GM19467 (cell line): ENCODE results near the gene ACP7.
"Not testable (repeated sequence)": the region's sequence is repeated elsewhere in the genome, so short reads cannot be mapped to it uniquely, and the experiment has no call there.

ENCODE experiments used
- ATAC-seq: cut with Tn5 transposase; IDR thresholded peaks from one replicate; pipeline ENCODE4 v1.9.1; 2021; ENCODE audit warnings: mild to moderate bottlenecking, moderate library complexity; ENCODE audit not compliant: unreplicated experiment

The ACP7 gene

GRCh38 chr19:39130337-39131254, 46.4 kb downstream of the ACP7 start:
- no peak for ATAC-seq

DNA sequence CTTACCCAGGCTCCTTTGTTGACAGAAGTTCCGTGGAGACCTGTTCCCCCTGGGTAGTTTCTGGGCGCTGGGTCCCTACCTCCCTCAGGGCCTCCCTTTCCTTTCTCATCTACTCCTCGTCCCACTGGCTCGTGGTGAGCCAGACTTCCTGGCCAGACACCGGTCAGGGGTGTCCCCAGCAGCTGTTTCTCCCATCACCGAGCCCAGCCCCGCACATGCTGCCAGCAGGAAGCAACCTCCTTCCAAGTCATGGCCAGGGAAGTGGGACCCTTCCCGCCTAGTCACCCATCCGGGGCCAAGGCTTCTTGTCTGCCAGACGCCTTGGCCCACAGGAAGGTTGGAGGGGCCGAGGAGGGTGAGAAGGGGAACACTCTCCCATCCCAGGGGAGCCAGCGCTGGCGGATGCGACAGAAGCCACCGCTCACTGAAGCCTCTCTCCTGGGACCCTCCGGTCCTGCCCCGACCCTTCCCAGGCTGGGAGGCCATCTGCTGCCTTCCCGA, 47.1 kb downstream of the ACP7 start:
- no peak for ATAC-seq

- ATAC-seq, result no peak
Observed at GRCh38 chr19:39132344-39132969, 48.3 kb downstream of the ACP7 start.

DNA sequence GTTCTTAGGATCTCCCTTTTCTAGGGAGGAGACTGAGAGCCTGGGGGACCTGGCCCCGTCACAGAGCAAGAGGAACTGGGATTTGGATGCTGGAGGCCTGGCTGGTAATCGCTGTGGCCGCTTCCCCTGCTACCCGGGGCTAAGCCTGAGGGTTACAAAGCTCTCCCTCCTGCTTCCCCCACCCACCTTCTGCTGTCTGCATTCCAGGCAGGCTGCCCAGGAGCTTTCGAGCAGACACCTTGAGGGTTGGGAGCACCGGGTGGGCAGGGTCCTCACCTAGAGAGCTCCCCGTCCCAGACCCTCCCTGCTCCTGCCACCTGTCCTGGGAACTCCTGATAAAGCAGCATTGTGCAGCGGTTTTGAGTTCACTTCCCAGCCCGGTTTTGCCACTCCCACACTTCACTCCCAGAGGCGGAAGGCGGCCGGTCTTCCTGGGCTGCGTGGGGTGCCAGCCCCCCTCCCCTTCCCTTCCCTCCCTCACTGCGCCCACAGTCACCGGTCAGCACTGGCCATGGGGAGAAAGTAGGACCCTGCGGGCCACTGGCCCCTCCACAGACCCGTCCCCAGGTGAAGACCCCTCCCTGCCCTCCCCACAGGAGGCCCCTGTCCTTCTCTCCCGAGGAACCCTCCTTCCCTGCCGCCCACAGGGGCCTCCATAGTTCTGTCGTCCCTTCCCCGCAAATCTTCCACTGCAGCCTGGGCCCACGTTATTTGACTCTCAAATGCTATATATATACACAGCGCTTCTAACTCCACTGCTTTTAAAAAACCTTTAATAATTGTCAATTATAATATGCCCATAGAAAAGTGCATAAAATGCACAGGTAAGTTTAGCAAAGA, 49.5 kb downstream of the ACP7 start:
- ATAC-seq, result no peak

GRCh38 chr19:39135701-39136100, 51.5 kb downstream of the ACP7 start:
- no peak for ATAC-seq

DNA sequence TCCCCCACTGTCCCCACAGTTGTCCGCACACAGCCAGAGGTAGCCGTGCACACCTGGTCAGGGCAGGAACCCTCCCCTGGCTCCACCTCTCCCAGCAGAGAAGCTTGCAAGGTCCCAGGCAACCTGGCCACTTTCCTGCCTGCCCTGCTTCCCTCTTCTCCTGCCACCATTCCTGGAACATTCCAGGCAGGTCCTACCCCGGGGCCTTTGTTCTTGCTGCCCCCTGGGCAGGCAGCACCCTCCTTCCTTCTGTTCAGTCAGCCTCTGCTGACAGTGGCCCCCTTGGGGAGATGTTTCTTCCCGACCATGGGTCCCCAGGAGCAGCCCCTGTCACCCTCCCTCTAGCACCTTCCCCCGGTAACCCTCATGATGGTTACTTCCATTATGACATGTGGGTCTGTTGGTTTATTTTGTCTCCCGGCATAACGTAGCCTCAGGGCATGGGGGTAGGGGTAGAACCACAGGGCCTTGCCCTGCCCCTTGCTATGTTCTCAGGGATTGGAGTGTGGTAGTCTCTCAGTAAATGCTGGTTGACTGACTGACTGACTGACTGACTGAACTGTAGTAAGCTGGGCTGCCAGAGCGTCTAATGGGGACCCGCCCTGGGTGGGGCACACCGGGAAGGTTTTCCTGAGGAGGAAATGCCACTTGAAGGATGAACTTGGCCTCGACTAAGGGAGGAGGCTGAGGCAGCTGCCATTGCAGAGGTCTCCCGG, 52.2 kb downstream of the ACP7 start:
- ATAC-seq, result no peak

DNA sequence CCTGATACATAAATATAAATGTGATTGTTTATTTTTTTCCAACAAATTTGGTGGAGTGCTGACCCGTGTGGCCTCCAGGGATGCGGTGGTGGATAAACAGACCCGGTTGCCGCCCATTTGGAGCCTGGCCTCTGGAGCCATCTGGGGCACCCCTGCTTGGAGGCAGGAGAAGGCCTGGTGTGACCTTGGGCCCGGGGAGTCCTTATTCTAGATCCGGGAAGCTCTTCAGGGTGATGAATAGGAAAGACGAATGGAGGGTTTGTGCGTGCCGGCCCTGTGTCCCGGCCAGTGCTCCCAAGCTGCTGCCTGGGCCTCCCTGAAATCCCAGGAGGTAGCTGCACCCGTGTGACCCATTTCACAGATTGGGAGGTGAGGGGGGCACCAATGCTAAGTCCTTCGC, 53.0 kb downstream of the ACP7 start:
- no peak for ATAC-seq

DNA sequence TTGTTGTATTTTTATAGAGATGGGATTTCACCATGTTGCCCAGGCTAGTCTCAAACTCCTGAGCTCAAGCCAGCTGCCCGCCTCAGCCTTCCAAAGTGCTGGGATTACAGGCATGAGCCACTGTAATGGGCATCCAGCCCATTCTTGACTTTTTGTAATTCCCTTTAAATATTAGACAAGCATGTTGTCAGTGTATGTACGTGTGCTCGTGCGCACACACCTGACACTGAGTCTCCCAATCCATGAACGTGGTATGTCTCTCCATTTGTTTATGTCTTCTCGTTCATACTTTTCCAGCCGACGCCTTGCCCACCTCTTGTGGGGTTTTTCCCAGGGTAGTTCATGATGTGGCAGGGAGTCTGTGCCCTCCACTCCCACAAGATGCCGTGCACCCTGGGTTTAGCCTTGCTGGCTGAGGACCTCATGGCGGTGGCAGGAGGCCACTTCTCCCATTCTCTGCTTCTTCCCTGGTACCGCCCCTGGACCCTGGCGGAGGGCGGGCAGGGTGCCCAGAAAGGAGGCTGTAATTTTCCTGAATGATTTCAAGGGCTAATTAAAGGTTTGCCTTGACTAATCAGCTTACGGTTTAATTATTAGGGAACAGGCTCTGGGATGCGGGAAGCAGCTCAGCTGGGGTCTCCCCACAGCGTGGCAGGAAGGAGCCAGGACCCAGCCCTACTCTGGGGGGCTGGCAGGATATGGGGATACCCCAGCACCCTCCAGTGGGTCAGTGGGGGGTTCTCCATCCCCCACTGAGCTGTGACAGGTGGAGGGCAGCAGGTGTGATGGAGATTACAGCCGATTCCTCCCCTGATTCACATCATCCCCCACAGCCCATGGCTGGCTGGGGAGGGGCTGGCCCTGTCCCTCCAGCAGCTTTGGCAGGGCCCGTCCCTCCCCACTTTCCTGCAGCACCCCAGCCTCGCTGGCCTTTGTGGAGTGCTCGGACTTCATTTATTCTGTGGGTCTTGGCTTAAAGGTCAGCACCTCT, 54.3 kb downstream of the ACP7 start:
- no peak for ATAC-seq

DNA sequence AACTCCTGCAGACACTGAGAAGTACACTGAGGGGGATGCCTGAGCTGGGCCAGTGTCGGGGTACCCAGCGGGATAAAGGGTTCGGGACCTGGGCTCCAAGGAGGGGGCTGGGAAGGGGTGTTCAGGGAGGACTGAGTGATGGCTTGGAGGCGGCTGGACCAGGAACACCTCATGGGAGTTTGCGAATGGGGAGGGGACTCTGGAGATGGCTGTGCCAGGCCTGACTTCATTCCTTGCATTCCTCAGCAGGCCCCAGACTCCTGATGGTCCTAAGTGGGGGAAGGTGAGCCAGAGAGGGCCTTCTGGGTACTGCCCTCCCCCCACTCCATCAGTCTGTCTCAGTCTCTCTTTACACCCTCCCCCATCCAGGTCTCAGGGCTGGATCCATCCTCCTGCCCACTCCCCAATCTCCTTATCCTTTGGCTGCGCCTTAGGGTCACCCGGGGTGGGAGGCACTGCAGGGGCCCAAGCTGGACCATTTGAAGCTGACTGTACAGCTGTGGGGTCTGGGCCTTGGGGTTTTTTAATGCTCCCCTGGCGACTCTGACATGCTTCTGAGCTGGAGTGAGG, 55.2 kb downstream of the ACP7 start:
- ATAC-seq, result no peak

- no peak for ATAC-seq
Observed at GRCh38 chr19:39139971-39140453, 55.8 kb downstream of the ACP7 start.

GRCh38 chr19:39140594-39140993, 56.4 kb downstream of the ACP7 start:
- ATAC-seq, result no peak

DNA sequence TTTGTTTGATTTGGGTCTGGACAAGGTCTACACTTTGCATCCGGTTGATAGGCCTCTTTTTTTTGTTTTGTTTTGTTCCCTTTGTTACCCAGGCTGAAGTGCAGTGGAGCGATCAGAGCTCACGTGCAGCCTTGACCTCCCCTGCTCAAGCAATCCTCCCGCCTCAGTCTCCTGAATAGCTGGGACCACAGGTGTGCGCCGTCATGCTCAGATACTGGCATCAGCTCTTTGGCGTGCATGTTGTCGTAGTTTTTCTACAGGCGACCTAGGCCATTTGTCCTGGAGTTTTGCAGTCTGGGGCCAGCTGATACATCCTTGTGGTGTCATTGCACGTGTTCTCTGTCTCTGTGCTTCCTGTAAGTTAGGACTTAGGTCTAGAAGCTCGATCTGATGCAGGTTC, 57.8 kb downstream of the ACP7 start:
- ATAC-seq, result no peak

GRCh38 chr19:39142630-39143029, 58.5 kb downstream of the ACP7 start:
- ATAC-seq, result no peak

GRCh38 chr19:39143757-39144289, 59.7 kb downstream of the ACP7 start:
- ATAC-seq, result not testable (repeated sequence)

DNA sequence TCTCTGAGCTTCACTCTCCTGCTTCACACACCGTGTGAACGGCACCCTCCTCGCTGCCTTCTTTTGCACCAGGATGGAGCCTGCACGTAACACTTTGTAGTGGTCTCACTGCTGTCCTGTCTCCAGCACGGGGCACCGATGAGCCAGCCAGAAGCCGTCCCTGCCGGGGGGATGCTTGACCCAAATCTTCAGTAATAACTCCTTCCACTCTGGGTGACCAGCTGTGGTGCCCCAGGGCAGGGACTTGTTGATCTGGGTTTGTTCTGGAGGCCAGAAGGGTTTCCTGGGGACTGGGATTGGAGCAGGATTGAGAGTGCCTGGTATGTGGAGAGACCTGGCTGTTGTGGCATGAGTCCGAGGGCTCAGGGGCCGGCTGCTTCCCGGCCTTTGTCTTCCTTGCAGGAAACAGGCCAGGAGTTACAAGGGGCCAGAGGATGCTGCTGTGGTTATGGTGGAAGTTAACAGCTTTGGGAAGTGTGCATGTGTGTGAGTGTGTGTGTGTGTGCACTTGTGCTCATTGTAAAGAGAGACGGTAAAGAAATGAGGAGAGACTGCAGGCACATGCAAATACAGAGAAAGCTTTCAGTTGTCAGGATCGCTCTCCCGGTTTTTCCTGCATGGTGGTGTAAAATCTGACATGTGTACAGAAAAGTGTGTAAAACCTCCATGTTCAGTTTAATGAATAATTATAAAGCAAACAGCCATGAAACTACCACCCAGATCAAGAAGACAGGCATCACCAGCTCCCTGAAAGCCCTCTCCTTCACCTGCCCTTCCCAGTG, 60.3 kb downstream of the ACP7 start:
- no peak for ATAC-seq

- ATAC-seq, result no peak
Observed at GRCh38 chr19:39145180-39145953, 61.2 kb downstream of the ACP7 start.

DNA sequence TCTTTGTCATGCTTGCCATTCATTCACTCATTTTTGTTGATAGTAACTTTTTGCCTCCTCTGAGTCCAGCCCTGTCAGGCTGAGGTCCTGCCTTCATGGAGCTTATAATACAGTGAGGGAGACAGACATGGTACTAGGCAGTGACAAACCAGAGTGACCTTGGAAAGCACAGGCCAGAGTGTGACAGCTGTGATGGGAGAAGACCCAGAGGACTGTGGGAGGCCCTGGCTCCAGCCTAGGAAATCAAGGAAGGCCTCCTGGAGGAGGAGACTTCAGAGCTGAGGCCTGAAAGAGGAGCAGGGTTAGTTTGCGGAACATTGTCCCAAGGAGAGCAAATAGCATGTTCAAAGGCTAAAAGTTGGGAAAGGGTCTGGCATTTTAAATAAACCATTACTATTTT, 61.9 kb downstream of the ACP7 start:
- no peak for ATAC-seq
